GM13976 (cell line): Measurements from ENCODE around the gene BTBD9.

Source experiments
- DNase-seq: peaks from one replicate; pipeline ENCODE4 v3.0.0; 2012; ENCODE audit warnings: low spot score
- CTCF ChIP-seq: IDR thresholded peaks from 2 replicates; pipeline ENCODE4 v1.5.1; 2012; ENCODE audit warnings: borderline replicate concordance, mild to moderate bottlenecking; ENCODE audit not compliant: insufficient read depth; ENCODE audit errors: extremely low read depth, missing control alignments, control extremely low read depth
- in situ Hi-C: fragments of 300-500 bp; cut with MboI; formaldehyde crosslinking; loops from one replicate; pipeline ENCODE4 v1.12.0; 2022; ENCODE audit warnings: low sequenced_read_pairs, mixed read lengths, inconsistent platforms; ENCODE audit not compliant: unreplicated experiment

BTBD9 gene

GRCh38 chr6:38161754-38162492 lies 477.8 kb downstream of the BTBD9 start:
- in situ Hi-C loops: no loop called here
- DNase-seq: peak; percentile 33
- no peak for TF ChIP-seq CTCF

- TF ChIP-seq CTCF: no peak
- no peak for DNase-seq
- in situ Hi-C loops: no loop called here
Observed at GRCh38 chr6:38161331-38161730, 478.4 kb downstream of the BTBD9 start.

- TF ChIP-seq CTCF: no peak
- in situ Hi-C loops: no loop called here
- no peak for DNase-seq
Observed at GRCh38 chr6:38160831-38161230, 478.9 kb downstream of the BTBD9 start.

- in situ Hi-C loops: no loop called here
- no peak for TF ChIP-seq CTCF
- no peak for DNase-seq
Observed at GRCh38 chr6:38159596-38159995, 480.1 kb downstream of the BTBD9 start.

GRCh38 chr6:38158762-38159350 lies 480.9 kb downstream of the BTBD9 start:
- no peak for TF ChIP-seq CTCF
- in situ Hi-C loops: no loop called here
- DNase-seq: no peak

GRCh38 chr6:38157905-38158304 lies 481.8 kb downstream of the BTBD9 start:
- in situ Hi-C loops: no loop called here
- no peak for TF ChIP-seq CTCF
- no peak for DNase-seq
